HG02571 (cell line): ENCODE data around the gene SETD4.

Source experiments
- ATAC-seq: cut with Tn5 transposase; IDR thresholded peaks from one replicate; pipeline ENCODE4 v1.9.1; 2021; ENCODE audit warnings: mild to moderate bottlenecking, moderate library complexity; ENCODE audit not compliant: unreplicated experiment

Gene SETD4

DNA sequence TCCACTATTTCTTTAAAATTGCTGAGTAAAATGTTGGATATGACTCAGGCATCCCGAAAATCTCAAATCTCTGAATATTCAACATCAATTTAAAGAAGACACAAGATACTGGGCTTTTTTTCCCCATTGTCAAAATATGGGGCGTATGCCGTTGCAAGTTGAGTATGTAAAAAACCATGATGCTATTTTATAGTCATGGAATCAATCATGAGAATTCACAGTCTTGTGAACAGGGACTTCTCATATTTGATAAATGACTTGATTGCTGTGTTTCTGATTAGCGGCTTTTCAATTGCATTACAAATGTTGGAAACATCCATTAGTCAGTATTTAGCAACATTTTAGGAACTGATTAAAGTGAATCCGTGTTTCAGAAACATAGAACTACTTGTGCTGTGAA lies 45.3 kb downstream of the SETD4 start:
- ATAC-seq = no peak

DNA sequence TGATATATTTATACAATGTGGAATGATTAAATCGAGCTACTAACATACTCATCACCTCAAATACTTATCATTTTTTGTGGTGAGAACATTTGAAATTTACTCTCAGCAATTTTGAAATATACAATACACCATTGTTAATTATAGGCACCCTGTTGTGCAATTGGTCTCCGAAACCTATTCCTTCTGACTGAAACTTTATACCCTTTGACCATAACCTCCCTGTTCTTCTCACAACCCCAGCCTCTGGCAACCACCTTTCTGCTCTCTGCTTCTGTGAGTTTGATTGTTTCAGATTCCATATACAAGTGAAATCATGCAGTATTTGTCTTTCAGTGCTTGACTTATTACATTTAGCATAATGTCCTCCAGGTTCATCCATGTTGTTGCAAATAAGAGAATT lies 49.5 kb downstream of the SETD4 start:
- no peak for ATAC-seq

DNA sequence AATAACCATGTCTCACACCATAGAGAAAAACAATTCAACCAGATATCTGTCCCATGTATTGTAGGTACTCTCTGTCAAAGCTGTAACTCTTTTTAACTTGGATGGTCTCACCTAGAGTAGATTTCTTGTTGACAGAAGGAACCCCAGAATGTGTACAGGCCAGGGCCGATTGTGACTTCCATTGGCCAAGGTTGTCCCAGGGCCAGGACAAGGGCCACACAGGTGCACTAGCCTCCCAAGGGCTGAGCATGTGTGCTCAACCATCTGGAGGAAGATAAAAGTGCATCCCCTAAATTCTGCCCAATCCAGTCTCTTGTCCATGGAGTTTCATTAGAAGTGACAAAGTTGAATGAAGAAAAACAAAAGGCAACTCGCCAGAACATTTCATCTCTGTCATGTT lies 51.8 kb downstream of the SETD4 start:
- no peak for ATAC-seq

DNA sequence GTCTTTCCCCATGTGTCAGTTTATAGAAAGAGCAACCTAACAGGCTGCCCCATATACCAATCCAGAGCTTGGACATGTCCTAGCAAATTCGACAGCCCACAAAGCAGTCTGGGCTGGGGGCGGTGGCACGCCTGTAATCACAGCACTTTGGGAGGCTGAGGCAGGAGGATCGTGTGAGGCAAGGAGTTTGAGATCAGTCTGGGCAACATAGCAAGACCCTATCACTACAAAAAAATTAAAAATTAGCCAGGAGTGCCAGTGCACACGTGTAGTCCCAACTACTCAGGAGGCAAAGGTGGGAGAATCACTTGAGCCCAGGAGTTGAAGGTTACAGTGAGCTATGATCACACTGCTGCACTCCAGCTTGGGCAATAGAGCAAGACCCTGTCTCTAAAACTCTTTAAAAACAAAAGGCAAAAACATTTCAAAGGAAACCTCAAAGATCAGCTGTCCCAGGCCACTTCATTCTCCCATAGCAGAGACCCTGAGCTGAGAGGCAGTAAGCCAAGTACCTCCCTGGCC lies 54.4 kb downstream of the SETD4 start:
- ATAC-seq = no peak

DNA sequence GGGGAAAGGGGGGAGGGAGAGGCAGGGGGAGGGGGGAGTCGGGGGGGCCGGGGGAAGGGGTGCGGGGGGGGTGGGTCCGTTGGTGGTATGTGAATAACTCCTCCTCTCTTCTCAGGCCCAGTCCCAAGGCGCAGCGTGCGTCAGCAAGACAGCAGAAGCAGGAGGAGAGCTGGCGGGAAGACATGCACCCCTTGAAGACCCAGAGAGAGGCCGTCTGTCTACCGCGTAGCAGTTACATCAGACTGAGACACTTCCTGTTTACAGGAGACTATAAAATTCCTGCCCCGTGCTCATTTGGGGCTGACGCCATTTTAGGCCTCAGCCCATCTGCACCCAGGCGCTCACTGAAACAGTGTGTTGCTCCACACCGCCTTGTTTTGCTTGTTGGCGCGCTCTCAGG lies 55.3 kb downstream of the SETD4 start:
- no peak for ATAC-seq

DNA sequence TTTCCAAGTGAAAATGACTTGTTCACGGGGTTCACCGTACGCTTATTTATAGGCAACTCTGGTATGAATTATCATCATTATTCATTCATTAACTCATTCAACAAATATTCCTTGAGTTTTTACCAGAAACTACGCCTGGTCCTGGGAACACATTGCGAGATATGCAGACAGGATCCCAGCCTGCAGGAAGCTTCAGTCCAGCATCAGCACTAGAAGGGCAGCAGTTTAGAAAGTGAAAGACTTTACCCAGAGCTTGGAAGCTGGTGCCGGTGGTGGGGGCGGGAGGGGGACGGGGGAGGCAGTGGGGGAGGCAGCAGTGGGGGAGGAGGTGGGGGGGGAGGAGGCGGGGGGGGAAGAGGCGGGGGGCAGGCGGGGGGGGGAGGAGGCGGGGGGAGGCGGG lies 55.9 kb downstream of the SETD4 start:
- no peak for ATAC-seq

DNA sequence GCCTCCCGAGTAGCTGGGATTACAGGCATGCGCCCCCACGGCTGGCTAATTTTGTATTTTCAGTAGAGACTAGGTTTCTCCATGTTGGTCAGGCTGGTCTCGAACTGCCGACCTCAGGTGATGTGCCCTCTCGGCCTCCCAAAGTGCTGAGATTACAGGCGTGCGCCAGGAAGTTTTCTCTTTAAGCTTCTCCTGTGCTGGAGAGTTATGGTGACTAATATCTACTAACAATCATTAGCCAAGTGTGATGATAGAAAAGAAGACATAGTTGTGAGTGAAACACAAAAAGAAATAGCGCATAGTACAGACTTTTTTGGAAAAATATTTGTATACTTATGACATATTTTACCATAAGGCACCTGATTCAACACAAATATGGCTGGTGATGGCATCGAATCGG lies 56.5 kb downstream of the SETD4 start:
- ATAC-seq = no peak

DNA sequence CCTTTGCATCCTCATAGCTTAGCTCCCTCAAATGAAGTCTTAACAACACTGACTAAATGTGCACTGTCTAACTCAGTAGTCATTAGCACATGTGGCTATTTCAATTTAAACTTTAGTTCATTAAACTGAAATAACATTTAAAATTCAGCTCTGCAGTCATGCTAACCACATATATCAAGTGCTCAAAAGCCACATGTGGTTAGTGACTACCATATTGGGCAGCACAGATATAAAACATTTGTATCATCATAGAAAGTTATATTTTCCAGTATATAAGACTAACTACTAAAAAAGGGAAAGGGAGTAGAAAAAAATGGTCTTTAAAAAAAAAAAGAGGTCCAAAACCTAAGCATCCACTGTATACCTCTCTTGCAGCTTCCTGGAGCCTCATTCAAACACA lies 64.1 kb downstream of the SETD4 start:
- no peak for ATAC-seq

DNA sequence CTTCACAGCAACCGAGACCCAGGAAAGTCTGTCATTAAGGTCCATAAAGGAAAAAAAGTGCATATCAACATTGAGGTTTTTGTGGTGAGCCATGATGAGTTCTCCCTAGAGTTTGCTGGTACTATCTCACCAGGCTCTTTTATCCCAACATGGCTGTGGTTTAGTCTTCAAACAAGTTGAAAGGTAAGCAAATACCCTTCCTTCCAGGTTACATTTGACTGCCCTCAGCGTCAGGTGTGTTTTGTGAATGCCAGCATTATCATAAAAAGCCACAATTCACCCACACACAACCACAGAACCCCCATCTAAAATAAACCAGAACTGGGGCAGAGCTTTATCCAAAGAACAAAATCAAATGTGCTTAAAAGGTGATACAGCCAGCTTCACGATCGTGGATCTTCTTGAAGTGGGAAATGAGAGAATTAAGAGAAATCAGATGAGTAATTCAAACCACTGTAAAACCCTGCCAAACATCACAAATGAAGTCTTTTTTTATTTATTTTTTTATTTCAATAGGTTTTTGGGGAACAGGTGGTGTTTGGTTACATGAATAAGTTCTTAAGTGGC lies 64.7 kb downstream of the SETD4 start:
- no peak for ATAC-seq

DNA sequence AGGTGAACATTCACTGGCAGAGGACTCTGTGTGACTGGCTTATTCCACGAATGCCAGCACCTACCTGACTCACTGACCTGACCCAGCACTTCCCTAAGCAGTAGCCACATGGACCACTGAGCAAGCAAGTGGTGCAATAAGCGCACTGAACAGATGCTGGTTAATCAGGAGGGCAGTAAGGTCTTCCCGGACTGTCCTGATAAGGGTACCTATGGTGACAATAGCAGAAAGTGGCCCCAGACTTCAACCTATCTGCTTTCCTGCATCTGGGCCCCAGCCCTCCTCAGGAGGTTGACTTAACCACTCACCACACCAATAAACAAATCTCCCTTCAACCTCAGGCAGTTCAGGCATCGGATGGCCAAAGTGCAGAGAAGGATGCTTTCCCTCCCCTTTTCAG lies 65.7 kb downstream of the SETD4 start:
- ATAC-seq = no peak

DNA sequence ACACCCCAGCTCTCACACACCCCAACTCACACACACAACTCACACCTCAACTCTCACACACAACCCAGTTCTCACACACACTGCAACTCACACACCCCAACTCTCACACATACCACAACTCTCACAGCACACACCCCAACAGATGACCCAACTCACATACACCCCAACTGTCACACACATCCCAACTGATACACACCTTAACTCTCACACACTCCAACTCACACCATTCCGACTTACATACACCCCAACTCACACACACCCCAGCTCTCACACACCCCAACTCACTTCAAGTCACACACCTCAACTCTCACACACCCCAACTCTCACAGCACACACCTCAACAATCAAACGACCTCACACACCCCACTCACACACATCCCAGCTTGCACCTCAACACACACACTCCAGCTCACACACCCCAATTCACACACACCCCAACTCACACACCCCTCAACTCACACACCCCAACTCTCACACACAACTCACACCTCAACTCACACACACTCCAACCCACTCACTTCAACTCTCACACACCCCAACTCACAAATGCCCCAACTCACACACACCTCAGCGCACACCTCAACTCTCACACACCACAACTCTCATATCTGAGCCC lies 66.3 kb downstream of the SETD4 start:
- no peak for ATAC-seq

DNA sequence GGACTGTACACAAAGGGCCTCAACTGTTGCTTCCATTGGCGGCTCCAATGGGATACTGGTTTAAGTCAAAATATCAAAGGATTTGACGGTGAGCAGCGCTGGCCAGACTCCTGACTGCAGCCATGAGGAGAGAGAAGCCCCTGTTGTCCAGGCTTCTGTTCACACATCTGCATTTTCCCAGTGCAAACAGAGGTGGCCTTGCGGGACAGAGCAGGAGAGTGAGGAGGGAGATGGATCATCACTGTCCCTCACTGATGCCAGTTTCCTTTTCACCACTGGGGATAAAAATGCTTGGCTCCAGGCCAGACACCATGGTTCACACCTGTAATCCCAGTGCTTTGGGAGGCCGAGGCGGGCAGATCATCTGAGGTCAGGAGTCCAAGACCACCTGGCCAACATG lies 69.2 kb downstream of the SETD4 start:
- ATAC-seq = no peak

DNA sequence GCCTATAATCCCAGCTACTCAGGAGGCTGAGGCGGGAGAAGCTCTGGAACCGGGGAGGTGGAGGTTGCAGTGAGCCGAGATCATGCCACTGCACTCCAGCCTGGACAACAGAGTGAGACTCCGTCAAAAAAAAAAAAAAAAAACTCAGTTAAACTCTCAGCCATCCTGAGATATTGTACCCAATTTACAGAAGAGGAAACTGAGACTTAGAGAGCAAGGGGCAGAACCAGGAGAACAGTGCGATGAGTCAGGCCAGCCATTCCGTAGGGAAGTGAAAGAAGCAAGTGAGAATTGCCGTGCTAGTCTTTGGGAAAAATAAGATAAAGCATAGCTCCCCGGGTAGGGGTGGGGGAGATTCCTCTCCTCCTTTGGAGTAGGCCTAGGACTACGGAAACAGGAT lies 69.7 kb downstream of the SETD4 start:
- ATAC-seq = no peak

DNA sequence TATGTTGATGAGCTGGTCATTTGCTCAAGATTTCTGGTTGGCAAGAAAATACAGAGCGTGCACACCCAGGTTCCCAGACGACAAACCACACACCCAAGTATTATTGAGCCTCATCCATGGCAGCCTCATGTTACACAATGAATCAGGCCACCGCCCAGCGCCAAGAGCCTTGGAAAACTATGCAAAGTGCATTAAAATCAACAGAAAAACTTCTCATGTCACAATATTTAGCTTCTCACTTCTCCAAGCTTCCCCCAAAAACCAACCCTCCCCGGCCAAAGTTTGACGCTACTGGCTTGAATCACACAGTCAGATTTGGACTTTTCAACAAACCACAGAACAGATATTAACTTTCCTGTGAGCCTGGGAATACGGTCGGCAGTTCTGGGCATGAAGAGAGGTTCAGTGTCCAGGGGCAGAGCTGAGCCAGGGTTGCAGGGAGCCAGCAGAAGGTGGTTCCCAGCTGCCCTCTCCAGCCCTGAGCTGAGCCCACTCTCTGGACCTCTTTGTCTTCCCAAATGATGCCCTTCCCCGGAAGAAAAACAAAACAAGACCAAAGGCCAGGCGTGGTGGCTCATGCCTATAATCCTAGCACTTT lies 71.1 kb downstream of the SETD4 start:
- ATAC-seq = no peak

DNA sequence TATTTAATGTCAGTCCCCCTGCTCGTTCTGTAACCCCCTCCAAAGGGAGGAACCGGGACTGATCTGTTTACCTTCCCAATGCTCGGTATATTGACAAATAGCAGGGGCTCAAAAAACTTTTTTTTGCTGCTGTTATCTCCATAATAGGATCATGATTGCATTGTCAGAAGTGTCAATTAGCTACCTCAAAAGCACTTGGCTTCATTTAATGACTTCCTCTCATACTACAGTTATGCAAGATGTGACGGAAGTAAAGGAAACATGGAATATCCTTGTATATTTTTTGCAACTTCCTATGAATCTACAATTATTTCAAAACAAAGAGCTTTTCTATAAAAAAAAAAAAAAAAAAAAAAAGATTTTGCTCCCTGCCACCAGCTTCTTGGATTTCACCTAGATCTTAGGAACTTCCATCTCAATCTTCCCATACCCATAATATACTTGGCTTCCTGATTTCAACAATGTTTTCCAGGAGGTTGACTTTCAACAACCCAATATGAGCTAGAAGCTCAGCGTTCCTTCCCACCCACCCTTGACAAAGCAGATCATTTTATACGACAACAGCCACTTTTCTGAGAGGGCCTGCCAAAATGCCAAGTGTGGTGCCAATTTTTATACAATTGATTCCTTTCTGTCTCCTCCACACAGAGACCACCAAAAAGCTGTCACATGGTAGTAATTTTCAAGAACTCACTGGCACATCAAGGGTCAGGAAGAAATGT lies 71.7 kb downstream of the SETD4 start:
- no peak for ATAC-seq

DNA sequence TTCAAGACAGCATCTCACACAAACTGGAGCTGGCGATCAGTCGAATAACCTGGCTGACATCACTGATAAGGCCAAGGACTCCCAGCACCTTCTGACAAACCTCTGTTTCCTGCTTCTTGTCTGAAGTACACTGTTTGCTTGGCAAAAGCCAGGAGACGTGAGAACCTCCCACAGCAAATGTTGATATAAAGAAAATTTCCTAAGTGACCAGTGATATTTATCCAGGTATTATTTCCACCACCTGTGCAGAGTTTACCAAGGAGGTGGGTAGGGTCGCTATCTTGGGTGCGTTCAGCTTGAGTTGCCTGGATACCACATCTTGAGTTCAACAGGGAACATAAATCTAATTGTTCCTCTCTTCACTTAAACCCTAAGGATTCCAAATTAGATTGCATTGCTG lies 72.9 kb downstream of the SETD4 start:
- ATAC-seq = no peak

DNA sequence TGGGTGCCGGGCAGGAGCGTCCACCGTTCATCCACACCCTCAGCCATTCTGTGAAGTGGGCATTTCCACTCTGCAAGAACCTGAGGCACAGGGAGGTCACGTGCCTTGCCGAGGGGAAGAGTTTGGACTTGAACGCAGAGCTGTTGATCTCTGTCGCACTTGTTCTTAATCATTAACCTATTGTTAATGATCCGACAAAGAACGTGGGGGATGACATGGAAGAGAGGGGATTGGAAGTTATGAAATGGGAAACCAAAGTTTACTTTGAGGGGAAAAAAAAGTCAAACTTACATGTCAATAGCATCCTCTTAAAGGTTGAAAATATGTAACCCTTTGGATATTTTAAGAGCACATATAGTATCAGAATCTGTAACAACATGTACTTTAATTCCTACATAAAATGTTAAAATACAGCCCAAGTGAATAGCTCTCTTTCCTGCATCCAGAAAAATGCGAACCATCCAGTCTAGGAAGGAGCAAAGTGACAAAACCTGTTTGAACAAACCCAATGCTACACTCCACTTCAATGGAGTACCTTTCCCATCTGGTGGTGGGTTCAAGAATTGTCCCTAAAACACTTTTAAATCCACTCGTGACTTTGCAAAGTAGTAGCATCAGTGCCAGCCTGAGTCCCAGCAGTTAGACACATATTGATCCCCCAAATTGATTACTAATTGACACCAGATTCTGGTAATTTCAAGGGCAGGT lies 75.5 kb downstream of the SETD4 start:
- no peak for ATAC-seq
